Activated naive CD4-positive, alpha-beta T cell treated with anti-CD3 and anti-CD28 coated beads, Interleukin-2, amount 50 U/mL, for 24 hours (primary cell): ENCODE measurements around the gene FBLN7.
"Not testable (repeated sequence)": the region's sequence is repeated elsewhere in the genome, so short reads cannot be mapped to it uniquely, and the experiment has no call there.

ENCODE experiments used
- H3K27ac Mint-ChIP-seq: one replicate; pipeline ENCODE4 v1.8.0; 2021; ENCODE audit warnings: mild to moderate bottlenecking, mixed read lengths
- H3K27me3 Mint-ChIP-seq: one replicate; pipeline ENCODE4 v1.8.0; 2021; ENCODE audit warnings: mixed read lengths
- H3K36me3 Mint-ChIP-seq: one replicate; pipeline ENCODE4 v1.8.0; 2021; ENCODE audit warnings: mixed read lengths
- H3K4me1 Mint-ChIP-seq: one replicate; pipeline ENCODE4 v1.8.0; 2021; ENCODE audit warnings: mixed read lengths
- H3K4me3 Mint-ChIP-seq: one replicate; pipeline ENCODE4 v1.8.0; 2021; ENCODE audit warnings: mild to moderate bottlenecking, mixed read lengths
- H3K9me3 Mint-ChIP-seq: one replicate; pipeline ENCODE4 v1.8.0; 2021; ENCODE audit warnings: mixed read lengths

Gene FBLN7

GRCh38 chr2:112138159-112139032 lies at the start of gene FBLN7:
Gene FBLN7, plus strand, starts transcription at chr2:112138385. Its CDS starts 271 bp downstream, at chr2:112138656.
- peak within 1 kb of the TSS; percentile 75 for H3K4me3 Mint-ChIP-seq
- H3K36me3 Mint-ChIP-seq, result no peaks in the 10 kb centered on the region
- no peaks in the 10 kb centered on the region for H3K9me3 Mint-ChIP-seq
- H3K27ac Mint-ChIP-seq, result peak within 1 kb of the TSS; percentile 41
- peaks cover 19% of the 10 kb centered on the region for H3K27me3 Mint-ChIP-seq
- peaks cover 12% of the 10 kb centered on the region for H3K4me1 Mint-ChIP-seq

- peaks cover 13% of the 10 kb centered on the region for H3K4me1 Mint-ChIP-seq
- H3K9me3 Mint-ChIP-seq, result no peaks in the 10 kb centered on the region
- H3K27ac Mint-ChIP-seq, result peak overlapping the region; percentile 5
- no peaks in the 10 kb centered on the region for H3K27me3 Mint-ChIP-seq
- H3K4me3 Mint-ChIP-seq, result no peak overlapping the region
- peaks cover 31% of the 10 kb centered on the region for H3K36me3 Mint-ChIP-seq
Observed at GRCh38 chr2:112089375-112089774, 48.8 kb upstream of the FBLN7 start.

- peaks cover 19% of the 10 kb centered on the region for H3K4me1 Mint-ChIP-seq
- H3K36me3 Mint-ChIP-seq, result peaks cover 23% of the 10 kb centered on the region
Observed at GRCh38 chr2:112092286-112093041, 45.7 kb upstream of the FBLN7 start.

GRCh38 chr2:112093216-112093615 lies 45.0 kb upstream of the FBLN7 start:
- no peaks in the 10 kb centered on the region for H3K9me3 Mint-ChIP-seq
- peaks cover 26% of the 10 kb centered on the region for H3K36me3 Mint-ChIP-seq
- H3K4me3 Mint-ChIP-seq, result no peak overlapping the region
- peak overlapping the region; percentile 41 for H3K27ac Mint-ChIP-seq
- no peaks in the 10 kb centered on the region for H3K27me3 Mint-ChIP-seq
- H3K4me1 Mint-ChIP-seq, result peaks cover 19% of the 10 kb centered on the region

More at GRCh38 chr2:112092286-112093041, 45.7 kb upstream of the FBLN7 start:
- H3K9me3 Mint-ChIP-seq, result no peaks in the 10 kb centered on the region
- peak overlapping the region; percentile 2 for H3K27ac Mint-ChIP-seq
- H3K27me3 Mint-ChIP-seq, result no peaks in the 10 kb centered on the region
- no peak overlapping the region for H3K4me3 Mint-ChIP-seq

GRCh38 chr2:112095681-112096080 lies 42.5 kb upstream of the FBLN7 start:
- H3K27ac Mint-ChIP-seq, result no peak overlapping the region
- H3K9me3 Mint-ChIP-seq, result no peaks in the 10 kb centered on the region
- no peak overlapping the region for H3K4me3 Mint-ChIP-seq
- H3K4me1 Mint-ChIP-seq, result peaks cover 19% of the 10 kb centered on the region
- H3K27me3 Mint-ChIP-seq, result no peaks in the 10 kb centered on the region
- peaks cover 19% of the 10 kb centered on the region for H3K36me3 Mint-ChIP-seq

- peaks cover 19% of the 10 kb centered on the region for H3K4me1 Mint-ChIP-seq
- no peaks in the 10 kb centered on the region for H3K27me3 Mint-ChIP-seq
- H3K9me3 Mint-ChIP-seq, result no peaks in the 10 kb centered on the region
- H3K4me3 Mint-ChIP-seq, result no peak overlapping the region
- peaks cover 18% of the 10 kb centered on the region for H3K36me3 Mint-ChIP-seq
- no peak overlapping the region for H3K27ac Mint-ChIP-seq
Observed at GRCh38 chr2:112096098-112096497, 42.1 kb upstream of the FBLN7 start.

- H3K4me1 Mint-ChIP-seq, result no peaks in the 10 kb centered on the region
- H3K36me3 Mint-ChIP-seq, result peaks cover 53% of the 10 kb centered on the region
- H3K27ac Mint-ChIP-seq, result no peak overlapping the region
- no peak overlapping the region for H3K4me3 Mint-ChIP-seq
- H3K27me3 Mint-ChIP-seq, result no peaks in the 10 kb centered on the region
- no peaks in the 10 kb centered on the region for H3K9me3 Mint-ChIP-seq
Observed at GRCh38 chr2:112108178-112108832, 29.9 kb upstream of the FBLN7 start.

- no peak overlapping the region for H3K27ac Mint-ChIP-seq
- H3K36me3 Mint-ChIP-seq, result peaks cover 48% of the 10 kb centered on the region
- no peaks in the 10 kb centered on the region for H3K4me1 Mint-ChIP-seq
- no peaks in the 10 kb centered on the region for H3K27me3 Mint-ChIP-seq
- H3K9me3 Mint-ChIP-seq, result no peaks in the 10 kb centered on the region
- H3K4me3 Mint-ChIP-seq, result no peak overlapping the region
Observed at GRCh38 chr2:112109278-112109677, 28.9 kb upstream of the FBLN7 start.

- Mint-ChIP-seq H3K27ac (no peak overlapping the region), H3K36me3 (peaks cover 48% of the 10 kb centered on the region), H3K4me1 (no peaks in the 10 kb centered on the region), H3K4me3 (no peak overlapping the region), H3K27me3 (no peaks in the 10 kb centered on the region), H3K9me3 (no peaks in the 10 kb centered on the region)
Observed at GRCh38 chr2:112110966-112111365, 27.2 kb upstream of the FBLN7 start.

GRCh38 chr2:112113354-112113753 lies 24.8 kb upstream of the FBLN7 start:
- not testable (repeated sequence) for H3K27me3 Mint-ChIP-seq, H3K4me3 Mint-ChIP-seq, H3K4me1 Mint-ChIP-seq, H3K9me3 Mint-ChIP-seq
- peaks cover 34% of the 10 kb centered on the region for H3K36me3 Mint-ChIP-seq
- H3K27ac Mint-ChIP-seq, result peak overlapping the region; percentile 42

- peaks cover 7% of the 10 kb centered on the region for H3K4me1 Mint-ChIP-seq
- no peak overlapping the region for H3K27ac Mint-ChIP-seq
- peaks cover 3% of the 10 kb centered on the region for H3K36me3 Mint-ChIP-seq
- no peak overlapping the region for H3K4me3 Mint-ChIP-seq
- no peaks in the 10 kb centered on the region for H3K9me3 Mint-ChIP-seq
- H3K27me3 Mint-ChIP-seq, result no peaks in the 10 kb centered on the region
Observed at GRCh38 chr2:112118148-112118547, 20.0 kb upstream of the FBLN7 start.

- Mint-ChIP-seq H3K36me3 (peaks cover 8% of the 10 kb centered on the region), H3K27me3 (no peaks in the 10 kb centered on the region), H3K27ac (no peak overlapping the region), H3K4me3 (no peak overlapping the region), H3K4me1 (peaks cover 14% of the 10 kb centered on the region), H3K9me3 (no peaks in the 10 kb centered on the region)
Observed at GRCh38 chr2:112121682-112122254, 16.4 kb upstream of the FBLN7 start.

- Mint-ChIP-seq H3K4me1 (peaks cover 13% of the 10 kb centered on the region), H3K9me3 (peaks cover 16% of the 10 kb centered on the region), H3K4me3 (no peak overlapping the region), H3K27ac (no peak overlapping the region), H3K27me3 (no peaks in the 10 kb centered on the region), H3K36me3 (peaks cover 7% of the 10 kb centered on the region)
Observed at GRCh38 chr2:112129060-112129459, 9.1 kb upstream of the FBLN7 start.

- H3K27me3 Mint-ChIP-seq, result peaks cover 12% of the 10 kb centered on the region
- no peak overlapping the region for H3K4me3 Mint-ChIP-seq
- H3K9me3 Mint-ChIP-seq, result peaks cover 9% of the 10 kb centered on the region
- no peak overlapping the region for H3K27ac Mint-ChIP-seq
- peaks cover 25% of the 10 kb centered on the region for H3K4me1 Mint-ChIP-seq
- H3K36me3 Mint-ChIP-seq, result peaks cover 4% of the 10 kb centered on the region
Observed at GRCh38 chr2:112133344-112133743, 4.8 kb upstream of the FBLN7 start.

- Mint-ChIP-seq H3K36me3 (peaks cover 4% of the 10 kb centered on the region), H3K27me3 (peaks cover 12% of the 10 kb centered on the region), H3K4me3 (no peak overlapping the region), H3K4me1 (peaks cover 25% of the 10 kb centered on the region), H3K9me3 (peaks cover 5% of the 10 kb centered on the region), H3K27ac (no peak overlapping the region)
Observed at GRCh38 chr2:112134120-112134519, 4.1 kb upstream of the FBLN7 start.
